HUES6 (cell line): ENCODE measurements around the gene ZNF552.

Source experiments
- H3K27ac ChIP-seq: 2 replicates; pipeline ENCODE4 v1.7.0; 2013; ENCODE audit warnings: low read depth, mild to moderate bottlenecking, low read length, inconsistent platforms
- H3K27me3 ChIP-seq: 2 replicates; pipeline ENCODE4 v1.6.1; 2013; ENCODE audit warnings: low read length; ENCODE audit not compliant: control insufficient read depth, insufficient read depth
- H3K36me3 ChIP-seq: 2 replicates; pipeline ENCODE4 v1.6.1; 2013; ENCODE audit warnings: low read length; ENCODE audit not compliant: control insufficient read depth, insufficient read depth
- H3K4me1 ChIP-seq: 2 replicates; pipeline ENCODE4 v1.6.1; 2013; ENCODE audit warnings: low read length; ENCODE audit not compliant: control insufficient read depth, insufficient read depth
- H3K4me3 ChIP-seq: 2 replicates; pipeline ENCODE4 v1.5.1; 2013; ENCODE audit warnings: low read depth, low read length
- H3K9ac ChIP-seq: one replicate; pipeline ENCODE4 v1.6.1; 2013; ENCODE audit warnings: mild to moderate bottlenecking, low read length
- H3K9me3 ChIP-seq: 2 replicates; pipeline ENCODE4 v1.6.1; 2013; ENCODE audit warnings: low read depth, low read length; ENCODE audit not compliant: control insufficient read depth, insufficient read depth

The ZNF552 gene

DNA sequence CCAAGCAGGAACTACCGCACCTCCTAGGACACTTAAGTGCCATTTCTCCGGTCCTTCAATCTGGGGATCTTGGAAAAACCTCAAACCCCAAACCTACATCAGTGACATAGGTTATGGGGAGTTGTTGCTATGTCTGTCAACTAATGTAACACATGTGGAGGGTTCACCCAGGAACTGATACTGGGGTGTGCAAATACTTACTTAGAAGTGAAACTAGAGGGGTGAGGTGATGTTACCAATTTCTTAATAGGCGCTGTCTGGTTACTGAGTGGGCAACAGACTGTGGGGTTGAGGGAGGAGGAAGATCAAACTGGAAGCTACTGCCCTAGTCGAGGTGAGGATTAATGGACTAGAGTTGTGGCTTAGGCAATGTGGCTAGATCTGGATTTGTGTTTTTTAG is 43.3 kb downstream of the ZNF552 start:
- H3K27me3 ChIP-seq, result no peaks in the 10 kb centered on the region
- H3K9me3 ChIP-seq, result peaks cover 2% of the 10 kb centered on the region; the same call in 1 of the 2 replicates
- no peak overlapping the region for H3K27ac ChIP-seq
- H3K9ac ChIP-seq, result no peak overlapping the region
- H3K4me1 ChIP-seq, result 0 out of 2 replicates have a peak, but pooled peaks cover 4% of the 10 kb centered on the region
- H3K36me3 ChIP-seq, result peaks cover 38% of the 10 kb centered on the region
- no peak overlapping the region for H3K4me3 ChIP-seq

DNA sequence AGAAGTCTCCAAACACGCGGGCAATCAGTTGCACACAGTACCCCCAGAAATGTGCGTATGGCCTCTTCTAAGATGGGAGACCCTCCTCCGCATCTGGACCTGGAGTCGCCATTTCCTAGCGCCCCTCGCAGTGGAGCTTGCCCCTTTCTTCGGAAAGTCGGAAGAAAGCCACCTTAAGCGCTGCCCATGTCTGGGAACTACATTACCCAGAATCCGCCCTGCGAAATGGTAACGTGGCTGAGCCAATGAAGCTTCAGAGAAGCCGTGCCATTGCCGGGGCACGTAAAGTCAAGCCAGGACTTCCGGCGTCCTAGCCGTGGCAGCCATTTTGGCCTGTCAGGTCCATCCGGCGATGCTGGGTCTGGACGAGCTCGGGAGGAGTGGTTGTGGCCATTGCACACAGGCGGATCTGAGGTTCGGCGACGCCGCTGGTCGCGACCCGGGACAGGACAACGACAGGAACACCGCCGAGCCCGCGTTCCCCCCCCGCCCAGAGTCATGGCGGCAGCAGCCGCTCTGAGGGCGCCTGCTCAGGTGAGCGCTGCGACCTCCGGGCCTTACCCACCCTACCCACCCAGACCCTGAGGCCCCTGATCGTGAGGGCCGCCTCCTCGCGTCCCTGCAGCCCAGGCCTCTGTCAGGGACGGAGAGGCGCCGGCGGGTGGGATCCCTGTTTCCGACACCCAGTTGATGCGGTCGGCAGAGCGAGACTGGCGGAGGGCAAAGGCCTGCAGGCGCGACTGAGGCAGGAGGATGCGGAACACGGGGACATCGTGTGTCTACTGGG is 45.2 kb downstream of the ZNF552 start, which contains the start of gene ZNF586:
TSS of gene ZNF586 (plus strand) at position 332 of the 787 bp plus-strand sequence. CDS start at position 499, 167 bp downstream.
- Histone ChIP-seq H3K27ac (no peak within 1 kb of the TSS; the same call in 1 of the 2 replicates), H3K4me1 (0 out of 2 replicates have a peak, but pooled peaks cover 4% of the 10 kb centered on the region)

DNA sequence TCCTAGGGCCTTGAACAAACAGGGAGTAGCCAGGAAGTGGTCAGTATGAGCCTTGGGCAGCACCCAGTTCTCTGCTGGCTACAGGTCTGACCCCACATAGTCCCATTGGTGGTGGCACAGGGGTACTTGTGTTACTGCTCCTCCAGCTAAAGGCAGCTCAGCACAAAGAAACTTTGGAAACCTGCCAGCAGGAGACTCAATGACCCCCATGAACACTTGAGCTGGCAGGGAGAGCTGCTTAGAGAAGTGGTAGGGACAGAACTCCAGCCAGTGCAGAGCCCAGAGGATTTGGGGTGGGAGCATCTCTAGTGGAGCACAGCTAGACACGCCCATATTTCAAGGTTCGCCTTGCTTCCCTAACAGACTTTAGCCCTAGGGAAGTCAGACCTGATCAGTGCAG is 55.6 kb downstream of the ZNF552 start:
- H3K9me3 ChIP-seq, result no peaks in the 10 kb centered on the region
- no peaks in the 10 kb centered on the region for H3K4me1 ChIP-seq
- H3K27me3 ChIP-seq, result no peaks in the 10 kb centered on the region
- H3K36me3 ChIP-seq, result peaks cover 70% of the 10 kb centered on the region
- no peak overlapping the region for H3K27ac ChIP-seq
- no peak overlapping the region for H3K4me3 ChIP-seq
- no peak overlapping the region for H3K9ac ChIP-seq

More for the DNA sequence above, 45.2 kb downstream of the ZNF552 start, which contains the start of gene ZNF586:
- no peaks in the 10 kb centered on the region; the same call in 1 of the 2 replicates for H3K9me3 ChIP-seq
- H3K4me3 ChIP-seq, result peak within 1 kb of the TSS; percentile 86
- peak within 1 kb of the TSS; percentile 80 for H3K9ac ChIP-seq
- H3K36me3 ChIP-seq, result peaks cover 22% of the 10 kb centered on the region
- H3K27me3 ChIP-seq, result no peaks in the 10 kb centered on the region

DNA sequence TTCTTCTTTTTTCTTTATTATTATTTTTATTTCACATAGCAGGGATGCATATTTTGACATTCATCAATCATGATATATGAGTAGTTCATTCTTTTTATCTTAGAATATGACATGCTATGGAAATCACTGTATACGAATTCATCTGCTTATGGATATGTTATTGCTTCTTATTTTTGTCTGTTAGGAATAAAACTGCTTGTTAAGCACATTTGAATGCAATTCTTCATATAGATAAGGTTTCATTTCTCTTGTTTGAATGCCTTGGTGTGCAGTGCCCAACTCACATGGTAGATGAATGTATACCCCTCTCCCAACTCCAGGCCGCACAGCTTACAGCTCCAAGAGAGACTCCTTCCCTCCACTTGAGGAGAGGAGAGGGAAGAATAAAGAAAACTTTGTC is 56.8 kb downstream of the ZNF552 start:
- Histone ChIP-seq H3K27me3 (no peaks in the 10 kb centered on the region), H3K4me3 (no peak overlapping the region), H3K36me3 (peaks cover 82% of the 10 kb centered on the region), H3K9ac (no peak overlapping the region), H3K4me1 (no peaks in the 10 kb centered on the region), H3K27ac (no peak overlapping the region), H3K9me3 (no peaks in the 10 kb centered on the region)
